HEK293T (cell line): ENCODE measurements around the gene ZBTB9.

Source experiments
- ARNT ChIP-seq: fragments of 450-650 bp; IDR thresholded peaks from 2 replicates; pipeline ENCODE4 v1.6.1; 2017; ENCODE audit warnings: mild to moderate bottlenecking
- BHLHE40 ChIP-seq: fragments of 450-650 bp; IDR thresholded peaks from 2 replicates; pipeline ENCODE4 v1.6.1; 2016; ENCODE audit warnings: mild to moderate bottlenecking, moderate library complexity, borderline replicate concordance
- FOXA1 ChIP-seq: fragments of 450-650 bp; IDR thresholded peaks from 2 replicates; pipeline ENCODE4 v1.6.1; 2016; ENCODE audit warnings: mild to moderate bottlenecking
- LEF1 ChIP-seq: fragments of 450-650 bp; IDR thresholded peaks from 2 replicates; pipeline ENCODE4 v1.6.1; 2017; ENCODE audit warnings: mild to moderate bottlenecking, borderline replicate concordance
- SP1 ChIP-seq: fragments of 450-650 bp; IDR thresholded peaks from 2 replicates; pipeline ENCODE4 v1.6.1; 2017
- SUZ12 ChIP-seq: fragments of 450-650 bp; IDR thresholded peaks from 2 replicates; pipeline ENCODE4 v1.6.1; 2016; ENCODE audit warnings: mild to moderate bottlenecking
- TARDBP ChIP-seq: fragments of 450-650 bp; IDR thresholded peaks from 2 replicates; pipeline ENCODE4 v1.6.1; 2016
- ZNF384 ChIP-seq: fragments of 450-650 bp; IDR thresholded peaks from 2 replicates; pipeline ENCODE4 v1.6.1; 2016

GRCh38 chr6:33431880-33432541 lies 22.4 kb upstream of the ZBTB9 start:
- TF ChIP-seq SUZ12 (no peak), TARDBP (no peak), FOXA1 (no peak), BHLHE40 (no peak), ZNF384 (no peak), ARNT (no peak), SP1 (no peak), LEF1 (no peak)
